Activated B cell treated with CpG ODN at 0.5 μM for 24 hours (primary cell): Measurements from ENCODE around the gene MACO1. TPM values are rescaled to one million over a fixed set of nuclear protein-coding genes. Genes with fewer than 3 reads are reported as not detected.
"Not testable (repeated sequence)": the region's sequence is repeated elsewhere in the genome, so short reads cannot be mapped to it uniquely, and the experiment has no call there.

Source experiments
- ATAC-seq: fragments of 200-7000 bp; cut with Tn5 transposase; one replicate; pipeline ENCODE4 v1.10.0; 2021; ENCODE audit warnings: low read depth, mild to moderate bottlenecking, moderate library complexity
- CTCF ChIA-PET: fragments of 350-600 bp; sonication (Branson Sonifier 250); formaldehyde crosslinking; loops from one replicate; lab custom pipeline; 2021; ENCODE audit warnings: antibody characterized with exemption; lab: Charles Lee
- POLR2A ChIA-PET: fragments of 350-600 bp; sonication (Branson Sonifier 250); formaldehyde crosslinking; loops from one replicate; lab custom pipeline; 2021; ENCODE audit warnings: antibody characterized with exemption; lab: Charles Lee
- DNase-seq: peaks from one replicate; pipeline ENCODE4 v3.0.0; 2022
- H3K27ac Mint-ChIP-seq: one replicate; pipeline ENCODE4 v1.8.0; 2020; ENCODE audit warnings: mixed read lengths
- H3K27me3 Mint-ChIP-seq: one replicate; pipeline ENCODE4 v1.8.0; 2021; ENCODE audit warnings: mixed read lengths
- H3K36me3 Mint-ChIP-seq: one replicate; pipeline ENCODE4 v1.8.0; 2021; ENCODE audit warnings: low read depth, mixed read lengths
- H3K4me1 Mint-ChIP-seq: one replicate; pipeline ENCODE4 v1.8.0; 2021; ENCODE audit warnings: mixed read lengths
- H3K4me3 Mint-ChIP-seq: one replicate; pipeline ENCODE4 v1.8.0; 2020; ENCODE audit warnings: mild to moderate bottlenecking, mixed read lengths
- H3K9me3 Mint-ChIP-seq: one replicate; pipeline ENCODE4 v1.8.0; 2020; ENCODE audit warnings: mixed read lengths
- CTCF ChIP-seq: fragments of 200-600 bp; IDR thresholded peaks from one replicate; pipeline ENCODE4 v1.8.0; 2022; ENCODE audit warnings: antibody characterized with exemption, mild to moderate bottlenecking
- intact Hi-C: fragments of 100-400 bp; cut with micrococcal nuclease; formaldehyde crosslinking; loops from one replicate; pipeline ENCODE4 v1.15.1; 2024
- total RNA-seq: library from RNA; stranded (reverse); gene quantifications from 2 replicates; pipeline ENCODE4 v1.2.3, GENCODE V29; 2022

The MACO1 gene
- total RNA-seq, 1 donor from 2014 or later = 19.7 TPM

- no peaks in the 10 kb centered on the region for H3K9me3 Mint-ChIP-seq
- no peak for DNase-seq
- TF ChIP-seq CTCF = no peak
- H3K36me3 Mint-ChIP-seq = peaks cover 6% of the 10 kb centered on the region
- ChIA-PET POLR2A (interaction anchor here (0.5 to 1.1 kb wide), 2 partner anchors 12 to 43 kb away, joined by 3 read pairs; no protein-coding TSS in a partner anchor), CTCF (interaction anchor here (1.6 kb wide), 1 partner anchor 18 kb away, joined by 3 read pairs; no protein-coding TSS in a partner anchor)
- H3K27ac Mint-ChIP-seq = peak overlapping the region; percentile 73
- intact Hi-C loops = no loop called here
- peak overlapping the region; percentile 9 for H3K4me3 Mint-ChIP-seq
- no peaks in the 10 kb centered on the region for H3K27me3 Mint-ChIP-seq
- H3K4me1 Mint-ChIP-seq = peaks cover 56% of the 10 kb centered on the region
- ATAC-seq = no peak
Observed at GRCh38 chr1:25435397-25436108, 4.9 kb downstream of the MACO1 start.

- no peaks in the 10 kb centered on the region for H3K27me3 Mint-ChIP-seq
- H3K4me3 Mint-ChIP-seq = no peak overlapping the region
- ChIA-PET CTCF (no interaction called here), POLR2A (interaction anchor here (1.0 kb wide), 1 partner anchor 43 kb away, joined by 4 read pairs; no protein-coding TSS in a partner anchor)
- TF ChIP-seq CTCF = no peak
- H3K27ac Mint-ChIP-seq = no peak overlapping the region
- intact Hi-C loops = no loop called here
- ATAC-seq (no peak), DNase-seq (no peak)
- no peaks in the 10 kb centered on the region for H3K9me3 Mint-ChIP-seq
- peaks cover 8% of the 10 kb centered on the region for H3K36me3 Mint-ChIP-seq
- H3K4me1 Mint-ChIP-seq = peaks cover 53% of the 10 kb centered on the region
Observed at GRCh38 chr1:25437672-25438071, 7.0 kb downstream of the MACO1 start.

GRCh38 chr1:25439287-25439686, 8.6 kb downstream of the MACO1 start:
- H3K9me3 Mint-ChIP-seq = no peaks in the 10 kb centered on the region
- peaks cover 8% of the 10 kb centered on the region for H3K36me3 Mint-ChIP-seq
- no peak overlapping the region for H3K4me3 Mint-ChIP-seq
- TF ChIP-seq CTCF = no peak
- POLR2A ChIA-PET = interaction anchor here (0.7 kb wide), 1 partner anchor 1192 kb away, joined by 5 read pairs; no protein-coding TSS in a partner anchor
- DNase-seq (no peak), ATAC-seq (no peak)
- H3K4me1 Mint-ChIP-seq = peaks cover 44% of the 10 kb centered on the region
- no peak overlapping the region for H3K27ac Mint-ChIP-seq
- intact Hi-C loops = no loop called here
- CTCF ChIA-PET = no interaction called here
- H3K27me3 Mint-ChIP-seq = no peaks in the 10 kb centered on the region

- Mint-ChIP-seq H3K4me3 (no peak overlapping the region), H3K9me3 (no peaks in the 10 kb centered on the region), H3K27me3 (no peaks in the 10 kb centered on the region), H3K36me3 (peaks cover 10% of the 10 kb centered on the region), H3K4me1 (peaks cover 28% of the 10 kb centered on the region), H3K27ac (no peak overlapping the region)
- POLR2A ChIA-PET = interaction anchor here (0.5 kb wide), 1 partner anchor 873 kb away, joined by 5 read pairs; no protein-coding TSS in a partner anchor
- intact Hi-C loops = no loop called here
- CTCF ChIA-PET = no interaction called here
- DNase-seq = no peak
- no peak for TF ChIP-seq CTCF
- no peak for ATAC-seq
Observed at GRCh38 chr1:25442178-25442577, 11.5 kb downstream of the MACO1 start.

DNA sequence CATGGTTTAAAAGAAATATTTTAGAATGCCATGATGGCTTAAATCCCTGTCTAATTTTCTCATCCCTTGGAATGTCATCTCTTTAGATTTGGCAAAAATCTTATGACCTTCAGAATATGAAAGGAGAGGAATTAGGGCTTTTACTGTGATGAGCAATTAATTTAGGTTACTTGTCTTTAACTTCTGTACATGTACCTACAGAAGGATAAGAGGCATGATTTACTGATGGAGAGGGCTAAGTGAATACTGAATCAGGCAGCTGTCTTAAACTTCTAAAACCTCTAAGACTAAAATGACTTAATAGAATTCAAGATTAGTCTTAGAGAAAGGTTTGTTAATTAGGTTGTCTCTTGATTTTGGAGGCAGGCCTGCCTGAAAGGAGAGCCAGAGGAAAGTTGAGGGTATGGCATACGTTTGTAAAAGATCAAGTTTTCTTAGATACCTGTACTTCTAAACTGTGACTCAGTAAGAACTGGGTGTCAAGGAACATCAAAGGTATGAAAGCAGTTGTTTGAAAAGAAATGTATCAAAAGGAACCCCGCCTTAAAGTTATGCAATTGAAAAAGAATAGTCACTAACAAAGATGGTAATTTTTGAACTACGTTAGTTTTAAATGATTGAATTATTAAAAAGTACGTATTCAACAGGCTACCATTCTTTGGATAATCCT, 12.5 kb downstream of the MACO1 start:
- TF ChIP-seq CTCF = no peak
- intact Hi-C loops = no loop called here
- Mint-ChIP-seq H3K4me1 (peaks cover 35% of the 10 kb centered on the region), H3K27me3 (no peaks in the 10 kb centered on the region), H3K9me3 (no peaks in the 10 kb centered on the region), H3K27ac (no peak overlapping the region), H3K36me3 (peaks cover 15% of the 10 kb centered on the region), H3K4me3 (no peak overlapping the region)
- CTCF ChIA-PET = no interaction called here
- POLR2A ChIA-PET = interaction anchor here (1.3 kb wide), 1 partner anchor 13 kb away, joined by 3 read pairs; the partner anchor contains the start of gene MACO1
- DNase-seq (no peak), ATAC-seq (no peak)

DNA sequence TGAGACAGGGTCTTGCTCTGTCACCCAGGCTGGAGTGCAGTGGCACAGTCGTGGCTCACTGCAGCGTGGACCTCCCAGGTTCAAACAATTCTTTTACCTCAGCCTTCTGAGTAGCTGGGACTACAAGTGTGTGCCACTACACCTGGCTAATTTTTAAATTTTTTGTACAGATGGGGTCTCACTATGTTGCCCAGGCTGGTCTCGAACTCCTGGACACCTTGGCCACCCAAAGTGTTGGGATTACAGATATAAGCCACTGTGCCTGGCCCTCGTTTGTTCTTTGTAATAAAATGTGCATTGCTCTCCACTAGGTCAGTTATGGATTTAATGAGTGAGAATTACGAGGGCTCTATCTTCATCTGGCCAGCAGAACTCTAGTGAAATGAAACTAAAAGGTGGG, 13.9 kb downstream of the MACO1 start:
- ATAC-seq, intact Hi-C loops, DNase-seq, CTCF ChIA-PET, H3K4me3 Mint-ChIP-seq, H3K27me3 Mint-ChIP-seq, H3K9me3 Mint-ChIP-seq, H3K27ac Mint-ChIP-seq: not testable (repeated sequence)
- Mint-ChIP-seq H3K36me3 (peaks cover 20% of the 10 kb centered on the region), H3K4me1 (peaks cover 35% of the 10 kb centered on the region)
- POLR2A ChIA-PET = interaction anchor here (1.5 kb wide), 1 partner anchor 12 kb away, joined by 3 read pairs; no protein-coding TSS in a partner anchor
